RPMI7951 (cell line): ENCODE measurements around the gene VMAC. TPM values are rescaled to one million over a fixed set of nuclear protein-coding genes. Genes with fewer than 3 reads are reported as not detected.
A peak's percentile ranks its signal among the peaks of the same experiment; 100 is the strongest.
"Not testable (repeated sequence)": the region's sequence is repeated elsewhere in the genome, so short reads cannot be mapped to it uniquely, and the experiment has no call there.

Experiments used
- DNase-seq: peaks from one replicate; pipeline ENCODE4 v3.0.0-alpha.2; 2012; ENCODE audit warnings: low read depth
- total RNA-seq: library from RNA; depleted of rRNA; stranded (reverse); fragments of >200 nt; shearing (Covaris generic); gene quantifications from 2 replicates; pipeline ENCODE4 v1.2.3, GENCODE V29; 2014; rRNA removed

Gene VMAC
- 1.4 and 1.5 TPM in 2 replicates for total RNA-seq

GRCh38 chr19:5904352-5905113 lies at the start of gene VMAC:
VMAC (plus strand) TSS chr19:5904872; CDS start chr19:5904891, 19 bp downstream.
- peak; percentile 100 for DNase-seq

GRCh38 chr19:5855151-5855550 lies 49.5 kb upstream of the VMAC start:
- not testable (repeated sequence) for DNase-seq

GRCh38 chr19:5857203-5858081 lies 47.2 kb upstream of the VMAC start:
- DNase-seq, result no peak

- DNase-seq, result no peak
Measured at GRCh38 chr19:5863030-5863665, 41.5 kb upstream of the VMAC start.

- DNase-seq, result no peak
Measured at GRCh38 chr19:5864013-5864720, 40.5 kb upstream of the VMAC start.

GRCh38 chr19:5864725-5865486 lies 39.8 kb upstream of the VMAC start:
- no peak for DNase-seq

GRCh38 chr19:5865772-5866171 lies 38.9 kb upstream of the VMAC start:
- no peak for DNase-seq

- DNase-seq, result no peak
Measured at GRCh38 chr19:5867201-5868136, 37.2 kb upstream of the VMAC start.

- no peak for DNase-seq
Measured at GRCh38 chr19:5870986-5871394, 33.7 kb upstream of the VMAC start.

GRCh38 chr19:5873617-5874199 lies 31.0 kb upstream of the VMAC start:
- DNase-seq, result no peak

GRCh38 chr19:5874496-5874895 lies 30.2 kb upstream of the VMAC start:
- DNase-seq, result peak; percentile 65

GRCh38 chr19:5877427-5877826 lies 27.2 kb upstream of the VMAC start:
- no peak for DNase-seq

- DNase-seq, result no peak
Measured at GRCh38 chr19:5877882-5878281, 26.8 kb upstream of the VMAC start.

GRCh38 chr19:5880196-5880595 lies 24.5 kb upstream of the VMAC start:
- DNase-seq, result no peak

GRCh38 chr19:5880604-5881078 lies 24.0 kb upstream of the VMAC start:
- DNase-seq, result peak; percentile 28

- DNase-seq, result no peak
Measured at GRCh38 chr19:5881543-5882299, 23.0 kb upstream of the VMAC start.

- DNase-seq, result peak; percentile 15
Measured at GRCh38 chr19:5882421-5882968, 22.2 kb upstream of the VMAC start.
